SIG-M5 (cell line): Measurements from ENCODE around the gene SEMA4D.
A peak's percentile ranks its signal among the peaks of the same experiment; 100 is the strongest.

Experiments used
- DNase-seq: peaks from one replicate; lab custom pipeline; 2025; lab: John Stamatoyannopoulos, UW

SEMA4D gene

DNA sequence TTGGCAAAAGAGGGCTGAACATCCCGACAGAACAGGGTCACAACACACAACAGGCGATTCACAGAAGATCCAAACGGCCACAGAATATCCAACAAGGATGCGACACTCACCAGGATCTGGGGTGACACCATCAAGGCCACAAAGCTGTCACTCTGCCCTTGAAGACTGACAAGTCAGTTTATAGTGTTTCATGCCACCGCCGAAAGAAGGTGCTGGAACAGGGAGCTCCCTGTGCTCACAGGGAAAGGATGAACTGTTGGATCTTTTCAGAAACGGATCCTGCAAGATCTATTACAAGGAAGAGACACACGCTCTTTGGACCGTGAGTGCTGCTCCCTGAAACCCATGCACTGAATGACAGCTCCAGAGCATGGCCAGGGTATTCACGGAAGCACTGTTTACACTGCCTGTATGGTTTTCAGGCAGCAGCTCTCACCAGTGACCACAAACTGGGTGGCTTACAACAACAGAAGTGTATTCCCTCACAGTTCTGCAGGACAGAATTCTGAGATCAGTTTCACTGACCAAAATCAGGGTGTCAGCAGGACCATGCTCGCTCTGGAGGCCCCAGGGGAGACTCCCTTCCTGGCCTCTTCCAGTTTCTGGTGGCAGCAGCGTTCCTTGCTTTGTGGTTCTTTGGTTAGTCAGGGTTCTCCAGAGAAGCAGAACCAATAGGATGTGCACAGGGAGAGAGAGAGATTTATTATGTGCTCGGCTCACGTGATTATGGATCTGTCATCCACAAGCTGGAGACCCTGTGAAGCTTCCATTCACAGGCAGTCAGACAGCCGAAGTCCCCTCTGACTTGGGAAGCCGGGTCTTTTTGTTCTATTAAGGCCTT is 52.8 kb downstream of the SEMA4D start:
- DNase-seq: no peak

DNA sequence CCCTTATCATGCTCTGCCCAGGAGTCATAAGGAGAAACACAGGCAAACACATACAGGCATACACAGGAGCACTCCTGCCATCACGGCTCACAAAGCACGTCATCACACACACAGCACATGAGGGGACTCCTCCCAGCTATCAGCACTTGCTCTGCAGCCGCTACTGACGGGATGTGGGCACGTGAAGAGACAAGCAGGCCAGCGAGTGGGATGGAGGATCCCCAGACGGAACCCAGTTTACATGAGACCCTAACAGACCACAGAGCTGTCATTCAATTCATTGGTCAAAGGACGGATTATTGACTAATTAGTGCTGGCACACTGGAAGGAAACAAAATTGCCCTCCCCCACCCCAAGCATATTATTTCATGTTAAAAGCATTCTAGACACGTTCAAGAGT is 53.6 kb downstream of the SEMA4D start:
- no peak for DNase-seq

DNA sequence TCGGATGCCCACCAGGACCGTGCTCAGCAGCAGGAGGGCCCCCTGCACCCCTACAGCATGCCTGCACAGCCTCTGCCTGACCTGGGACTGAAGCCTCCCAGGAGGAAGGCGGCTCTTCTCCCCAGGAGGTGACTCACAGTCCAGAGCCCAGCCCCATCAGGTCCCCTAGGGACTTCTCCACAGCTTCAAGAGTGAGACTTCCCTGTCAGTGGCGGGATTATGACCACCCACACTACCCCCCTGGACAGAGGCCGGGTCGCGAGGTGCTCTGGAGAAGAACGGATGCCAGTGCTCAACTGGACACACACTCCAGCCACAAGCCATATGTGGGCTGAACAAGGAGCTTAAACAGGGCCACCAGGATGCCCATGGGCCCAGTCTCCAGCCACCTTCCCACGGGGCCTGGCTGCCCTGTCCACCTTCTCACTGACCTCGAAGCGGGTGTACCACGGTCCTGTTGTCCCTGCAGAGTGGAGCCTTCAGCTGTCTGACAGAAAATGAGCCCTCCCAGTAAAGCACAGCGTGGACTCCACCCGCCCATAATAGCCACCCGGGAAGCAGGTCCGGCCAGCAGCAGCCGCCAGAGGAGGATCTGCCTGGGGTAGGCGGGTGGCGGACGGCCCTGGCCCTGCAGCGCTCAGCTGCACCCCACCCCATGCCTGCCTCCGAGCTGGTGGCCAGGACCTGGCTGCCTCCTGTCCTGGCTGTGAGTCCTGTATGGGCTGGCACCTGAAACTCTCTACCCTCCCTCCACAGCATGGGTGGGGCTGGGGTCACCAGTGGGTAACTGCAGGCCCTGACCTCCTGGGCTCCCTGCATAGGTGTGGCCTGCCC is 54.7 kb downstream of the SEMA4D start:
- DNase-seq: no peak

DNA sequence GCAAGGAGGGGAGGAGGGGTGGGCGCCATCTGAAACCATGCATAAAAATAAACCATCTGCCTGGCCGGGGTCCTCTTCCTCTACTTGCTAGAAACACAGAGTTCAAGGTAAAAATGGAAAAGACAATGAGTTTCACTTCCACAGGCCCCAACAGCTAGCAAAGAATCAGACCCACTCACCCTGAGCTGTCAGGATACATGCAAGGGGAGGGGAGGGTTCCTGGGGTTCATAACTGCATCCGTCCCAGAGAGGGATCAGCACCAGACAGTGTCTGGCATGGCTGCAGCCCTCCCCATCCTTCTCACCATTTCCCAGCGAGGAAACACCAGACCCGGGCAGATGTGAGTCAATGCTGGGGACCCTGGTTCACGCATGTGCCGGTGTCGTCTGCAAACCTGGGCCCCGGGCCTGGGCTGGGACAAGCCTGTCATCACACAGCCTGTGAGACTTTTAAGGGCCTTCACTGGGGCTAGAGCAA is 55.4 kb downstream of the SEMA4D start:
- DNase-seq: no peak

DNA sequence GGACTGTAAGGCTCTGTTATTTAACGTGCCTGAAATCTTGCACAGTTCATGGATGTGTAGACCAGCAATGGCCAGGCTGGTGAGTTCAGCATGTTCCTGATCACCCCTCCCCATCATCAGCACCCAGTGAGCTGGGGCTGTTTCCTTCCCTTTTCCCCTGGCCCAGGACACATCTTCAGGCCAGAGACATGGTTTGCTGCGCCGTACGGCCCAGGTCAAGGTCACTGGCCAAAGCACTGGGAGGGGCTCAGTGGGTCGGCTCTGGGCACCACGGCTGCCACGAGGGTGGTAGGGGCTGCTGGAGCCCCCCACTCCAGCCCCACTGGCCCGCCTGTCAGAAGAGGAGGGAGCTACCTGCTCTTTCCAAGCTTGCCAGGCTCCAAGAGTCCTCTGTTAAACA is 55.9 kb downstream of the SEMA4D start:
- DNase-seq: no peak

DNA sequence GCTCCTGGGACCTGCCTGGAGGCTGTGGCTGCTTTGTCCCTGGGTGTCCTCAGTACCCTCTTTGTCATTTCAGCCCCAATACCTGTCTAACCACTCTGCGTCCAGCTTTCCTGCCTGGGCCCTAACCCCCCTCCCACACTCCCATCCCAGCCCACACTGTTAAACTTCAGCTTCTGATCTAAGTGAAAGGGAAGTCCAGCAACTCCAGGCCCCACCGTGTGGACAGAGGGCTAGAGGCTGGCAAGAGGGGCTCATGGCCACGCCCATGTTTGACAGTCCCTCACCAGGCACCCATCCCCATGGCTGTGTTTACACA is 56.3 kb downstream of the SEMA4D start:
- no peak for DNase-seq

DNA sequence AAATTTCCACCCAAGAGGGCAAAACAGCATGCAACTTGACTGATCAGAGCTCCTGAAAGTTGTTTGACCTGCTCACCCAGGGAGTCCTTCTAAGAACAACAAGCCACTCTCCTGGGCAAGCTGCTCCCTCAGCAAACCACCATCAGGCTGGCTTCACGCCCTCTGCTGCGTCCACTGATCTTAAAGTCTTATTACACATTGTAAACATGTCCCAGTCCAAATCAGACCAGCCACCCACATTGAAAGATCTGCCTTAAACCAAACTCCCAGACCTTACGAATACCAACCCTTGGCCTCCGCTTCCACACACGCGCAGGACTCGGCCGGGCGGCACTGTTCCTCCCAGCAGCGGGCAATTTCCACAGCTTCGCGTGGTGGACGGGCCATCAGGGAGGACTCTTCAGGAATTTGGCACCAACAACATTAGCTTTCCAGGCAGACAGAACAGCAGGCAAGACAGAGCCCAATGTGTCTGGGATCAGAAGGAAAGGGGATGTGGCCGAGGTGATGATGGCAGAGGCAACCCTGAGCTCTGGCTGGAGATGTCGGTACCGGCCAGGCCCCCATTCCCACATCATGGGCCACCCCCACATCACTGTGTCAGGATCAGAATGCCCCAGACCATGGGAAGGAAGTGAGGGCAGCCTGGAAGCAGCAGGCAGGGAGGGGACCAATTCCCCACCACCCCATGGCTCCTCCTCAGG is 56.8 kb downstream of the SEMA4D start:
- no peak for DNase-seq

DNA sequence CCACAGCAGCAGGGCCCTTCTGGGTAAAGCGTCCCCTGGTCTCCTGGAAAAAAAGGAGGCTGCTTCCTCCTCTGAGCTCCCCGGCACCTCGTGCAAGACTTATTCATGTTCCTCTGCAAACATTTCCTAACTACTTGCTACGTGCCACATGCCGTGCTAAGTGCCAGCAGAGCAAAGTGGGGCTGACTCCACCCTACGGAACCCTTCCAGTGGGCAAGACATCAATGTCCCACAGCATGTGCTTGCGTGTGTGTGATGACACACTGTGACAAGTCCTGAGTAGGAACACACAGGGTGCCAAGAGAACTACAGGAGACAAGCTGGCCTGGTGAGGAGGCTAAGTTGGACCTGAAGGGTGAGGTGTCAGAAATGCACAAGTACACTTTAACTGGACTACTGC is 57.4 kb downstream of the SEMA4D start:
- DNase-seq: peak; percentile 54

DNA sequence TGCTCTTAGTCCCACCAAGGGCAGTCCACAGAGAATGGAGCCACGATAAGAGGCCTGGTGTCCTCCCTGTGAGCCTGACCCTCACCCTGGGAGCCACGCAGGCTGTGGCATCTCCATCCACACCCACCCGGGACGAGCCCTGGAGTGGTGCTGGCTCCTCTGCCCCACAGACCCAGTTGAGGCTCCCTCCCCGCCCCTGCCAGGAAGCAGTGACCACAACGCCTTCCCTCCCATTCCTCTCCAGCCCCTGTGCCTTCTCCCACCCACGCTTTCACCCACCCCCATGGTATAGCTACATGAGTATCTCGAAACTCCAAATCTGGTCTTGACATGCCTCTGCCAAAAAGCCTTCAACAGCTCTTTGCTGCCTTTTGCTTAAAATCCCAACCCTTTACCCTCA is 57.9 kb downstream of the SEMA4D start:
- no peak for DNase-seq

DNA sequence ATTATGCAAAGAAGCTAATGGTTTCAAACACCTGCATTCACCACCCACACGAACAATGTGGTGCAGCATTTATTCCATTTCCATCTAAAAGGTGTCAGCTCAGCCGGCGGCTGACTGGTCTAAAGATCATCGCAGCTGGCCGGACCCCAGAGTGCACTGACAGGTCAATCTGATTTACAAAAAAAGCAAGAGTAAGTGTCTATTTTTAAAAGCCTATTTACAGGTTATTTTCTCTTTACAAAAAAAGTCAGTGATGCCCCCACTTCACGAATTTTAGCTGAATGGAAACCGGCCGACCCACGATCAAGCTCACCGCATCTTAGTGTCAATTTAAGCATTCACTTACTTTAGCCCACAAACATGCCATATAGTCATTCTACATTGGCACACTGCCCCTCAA is 58.3 kb downstream of the SEMA4D start:
- DNase-seq: no peak

DNA sequence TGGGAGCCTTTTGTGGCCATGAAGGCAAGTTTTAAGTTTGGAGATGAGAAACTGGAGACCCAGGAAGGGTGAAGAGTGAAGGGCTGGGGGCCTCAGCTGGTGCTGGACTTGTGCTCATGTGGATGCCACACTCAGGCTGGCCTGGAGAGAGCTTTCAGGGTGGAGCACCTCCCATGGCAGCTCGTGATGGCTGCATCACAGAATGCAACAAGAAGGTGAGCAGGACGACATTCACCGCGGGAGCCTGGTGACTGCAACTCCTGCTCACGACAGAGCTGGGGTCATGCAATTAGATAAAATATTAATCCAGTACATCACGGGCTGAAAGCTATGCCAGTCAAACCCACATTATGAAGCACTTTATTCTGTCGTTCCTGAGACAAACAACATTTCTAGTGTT is 59.7 kb downstream of the SEMA4D start:
- DNase-seq: no peak

DNA sequence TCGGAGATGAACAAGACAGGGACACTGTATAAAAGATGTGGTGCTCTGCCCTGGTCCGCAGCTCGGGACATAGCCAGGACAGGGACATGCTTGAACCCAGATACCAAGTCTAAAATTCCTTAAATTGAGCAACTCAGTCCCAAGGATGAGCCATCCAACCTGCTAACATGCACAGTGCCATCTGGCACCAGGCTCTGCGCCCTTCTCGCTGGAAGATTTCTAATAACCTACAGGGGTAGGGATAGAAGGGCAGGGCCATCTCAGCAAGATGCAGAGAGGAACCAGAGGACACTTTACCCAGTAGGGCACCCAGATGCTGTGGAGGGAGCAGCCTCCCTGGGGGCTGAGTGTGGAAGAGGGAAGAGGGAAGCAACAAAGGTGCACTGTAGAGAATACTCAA is 60.1 kb downstream of the SEMA4D start:
- no peak for DNase-seq

DNA sequence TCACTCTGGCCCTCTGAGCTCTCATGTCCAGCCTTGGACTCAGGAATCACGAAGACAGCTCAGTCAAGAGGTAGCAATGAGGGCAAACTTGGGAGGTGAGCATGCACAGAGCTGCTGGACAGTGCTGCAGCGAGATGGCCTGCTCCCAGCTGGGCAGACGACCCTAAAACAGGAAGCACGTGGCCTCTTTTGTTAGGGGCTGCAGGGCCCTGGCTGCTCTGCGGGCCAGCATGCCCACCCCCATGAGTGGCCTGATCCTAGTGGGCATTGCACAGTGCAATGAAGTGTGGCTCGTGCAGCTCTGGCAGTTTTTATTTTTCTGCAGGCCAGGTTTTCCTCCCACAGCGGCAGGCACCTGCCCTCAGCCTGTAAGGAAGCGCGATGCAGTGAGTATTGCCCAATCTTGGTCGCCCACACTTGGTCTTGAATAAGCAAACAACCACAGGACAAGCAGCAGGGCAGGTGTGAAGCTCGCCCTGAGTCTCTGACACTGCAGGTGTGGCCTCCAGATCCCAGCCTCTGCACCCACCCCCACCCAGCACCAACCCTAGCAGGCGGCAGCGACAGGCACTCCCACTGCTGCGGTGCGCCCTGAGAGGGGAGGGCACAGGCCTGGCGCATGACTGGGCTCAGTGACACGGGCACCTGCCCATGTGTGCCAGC is 60.8 kb downstream of the SEMA4D start:
- DNase-seq: no peak

DNA sequence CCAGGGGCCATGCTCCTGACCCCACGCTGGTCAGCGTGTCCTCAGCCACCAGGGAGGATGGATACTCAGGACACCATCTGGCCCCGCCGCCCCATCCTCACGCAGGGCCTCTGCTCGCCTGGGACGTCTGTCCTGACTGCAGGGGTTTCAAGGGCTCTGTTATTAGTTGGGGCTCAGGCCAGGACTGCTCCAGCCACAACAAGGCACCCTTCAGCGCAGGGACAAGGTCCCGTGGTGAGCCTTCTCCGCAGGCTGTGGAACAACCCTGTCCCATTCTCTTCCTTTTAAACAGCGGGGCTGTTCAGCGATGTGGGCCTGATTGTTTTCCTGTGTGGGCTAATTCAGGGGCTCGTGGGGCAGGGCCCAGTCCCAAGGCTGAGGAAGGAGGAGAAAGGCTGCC is 61.6 kb downstream of the SEMA4D start:
- DNase-seq: no peak

DNA sequence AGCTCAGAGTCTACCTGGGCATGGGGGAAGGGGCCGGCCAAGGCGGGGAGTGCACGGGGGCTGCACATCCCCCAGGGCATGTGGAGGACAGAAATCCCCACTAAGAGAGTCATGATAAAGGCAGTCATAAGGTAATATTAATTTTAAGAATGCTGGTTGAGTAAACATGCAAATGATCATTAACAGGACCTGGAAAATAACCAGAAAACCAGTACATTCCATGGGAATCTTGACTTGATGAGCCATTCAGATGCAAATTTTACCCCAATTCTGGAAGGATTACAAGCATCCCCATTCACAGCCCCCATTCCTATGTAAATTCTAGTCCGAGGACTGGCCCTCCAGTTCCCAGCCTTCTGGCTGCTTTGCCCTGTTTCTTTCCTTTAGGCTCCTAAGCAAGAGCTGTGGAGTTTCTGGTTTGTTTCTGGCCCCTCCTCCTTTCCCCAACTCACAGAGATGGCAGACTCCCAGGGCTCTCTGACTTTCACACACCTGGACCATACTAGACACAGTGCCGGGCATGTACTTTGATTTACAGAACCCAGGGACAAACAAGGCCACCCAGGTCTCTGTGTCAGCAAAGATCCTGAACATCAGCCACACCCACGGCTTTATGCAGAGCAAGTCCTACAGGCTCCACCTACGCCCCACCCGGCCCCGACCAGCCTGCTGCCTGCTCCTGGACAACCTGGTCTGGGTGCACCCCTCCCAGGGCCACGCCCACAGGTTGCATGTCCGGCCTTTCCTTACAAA is 62.7 kb downstream of the SEMA4D start:
- no peak for DNase-seq

DNA sequence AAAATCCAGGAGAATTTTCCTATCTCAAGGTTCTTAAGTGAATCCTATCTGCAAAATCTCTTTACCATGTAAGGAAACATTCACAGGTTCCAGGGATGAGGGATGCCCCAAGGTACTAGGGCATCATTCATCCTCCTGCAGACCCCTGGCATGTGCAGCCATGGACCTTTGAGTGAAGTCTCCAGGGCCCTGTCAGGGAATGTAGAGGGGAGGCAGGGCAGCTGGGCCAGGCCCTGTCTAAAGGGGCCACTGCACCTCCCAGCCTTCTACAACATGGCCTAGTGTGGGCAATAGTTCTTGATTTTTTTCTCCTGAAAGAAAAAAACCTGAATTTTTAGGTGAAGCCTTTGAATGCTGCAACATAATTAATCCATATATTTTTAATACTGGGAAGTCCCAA is 63.3 kb downstream of the SEMA4D start:
- no peak for DNase-seq

DNA sequence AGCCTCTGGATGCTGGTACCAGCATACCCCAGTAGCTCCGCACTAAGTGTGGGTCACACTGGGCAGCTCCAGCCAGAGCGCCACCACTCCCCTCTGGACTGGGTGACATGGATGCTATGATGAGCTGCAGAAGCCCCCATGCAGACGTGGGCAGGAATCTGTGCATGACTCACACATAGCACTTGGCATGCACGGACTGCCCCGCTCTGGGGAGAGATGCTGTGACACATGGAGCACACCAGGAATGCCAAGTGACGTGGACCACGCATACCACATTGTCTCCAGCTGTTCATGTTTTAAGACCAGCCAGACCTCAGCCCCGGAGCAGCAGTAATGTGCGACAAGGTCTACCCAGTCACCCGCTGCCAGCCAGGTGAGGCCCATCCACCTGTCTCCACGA is 64.1 kb downstream of the SEMA4D start:
- DNase-seq: no peak

DNA sequence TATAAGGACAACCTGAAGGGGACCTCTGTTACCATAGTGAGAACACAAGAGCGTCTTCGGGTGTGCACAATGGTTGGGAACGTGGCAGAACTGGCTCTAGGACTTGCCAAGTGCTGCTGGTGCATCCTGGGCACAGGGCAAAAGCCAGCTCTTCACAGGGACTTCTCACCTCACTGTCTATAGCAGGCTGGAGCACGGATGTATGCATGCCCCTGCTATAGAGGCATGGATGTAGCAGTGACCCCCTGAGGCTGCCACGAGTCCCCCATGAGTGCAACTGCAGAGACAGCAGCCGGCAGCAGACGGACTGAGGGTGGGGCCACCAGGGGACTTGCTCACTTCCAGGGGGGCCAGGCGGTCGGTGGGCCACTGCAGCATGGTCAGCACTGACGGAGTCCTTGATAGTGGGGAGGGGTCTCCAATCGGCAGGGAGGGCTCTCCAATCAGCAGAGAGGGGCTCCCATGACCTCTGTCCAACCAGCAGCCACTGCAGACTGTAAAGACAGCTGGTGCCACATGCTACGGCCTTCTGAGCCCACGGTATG is 64.9 kb downstream of the SEMA4D start:
- no peak for DNase-seq

DNA sequence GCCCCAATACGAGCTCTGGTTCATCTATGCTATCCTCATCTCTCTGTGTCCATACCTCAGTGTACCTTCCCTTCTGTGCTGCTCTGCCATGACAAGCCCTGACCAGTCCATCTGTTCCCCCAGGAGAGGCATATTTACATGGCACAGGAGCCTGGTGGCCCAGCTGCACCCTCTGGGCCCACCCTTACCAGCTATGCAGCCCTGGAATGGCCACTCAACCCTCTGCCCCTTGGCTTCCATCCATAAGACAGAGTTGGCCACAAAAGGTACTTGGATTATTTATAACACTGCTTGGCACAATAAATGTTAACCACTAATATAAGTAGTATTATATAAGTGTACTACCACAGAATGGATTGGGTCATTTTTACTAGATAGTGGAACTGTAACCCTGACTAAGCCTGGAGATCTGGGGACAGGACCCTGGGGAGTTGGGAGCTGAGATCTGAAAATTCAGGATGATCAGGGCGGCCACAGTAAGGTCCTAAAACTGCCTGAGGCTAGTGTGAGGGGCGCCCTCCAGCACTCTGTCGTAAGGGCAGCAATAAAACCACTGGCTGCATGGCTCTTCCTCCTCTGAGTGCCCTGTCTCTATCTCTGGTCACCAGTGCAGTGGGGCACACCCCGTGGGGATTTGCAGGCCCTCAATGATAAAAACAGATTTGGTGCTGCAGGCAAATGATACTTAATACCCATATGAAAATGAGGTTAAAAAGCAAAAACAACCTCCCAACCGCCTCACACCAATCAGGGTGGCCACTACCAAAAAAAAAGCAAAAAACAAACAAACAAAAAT is 65.8 kb downstream of the SEMA4D start:
- DNase-seq: no peak

DNA sequence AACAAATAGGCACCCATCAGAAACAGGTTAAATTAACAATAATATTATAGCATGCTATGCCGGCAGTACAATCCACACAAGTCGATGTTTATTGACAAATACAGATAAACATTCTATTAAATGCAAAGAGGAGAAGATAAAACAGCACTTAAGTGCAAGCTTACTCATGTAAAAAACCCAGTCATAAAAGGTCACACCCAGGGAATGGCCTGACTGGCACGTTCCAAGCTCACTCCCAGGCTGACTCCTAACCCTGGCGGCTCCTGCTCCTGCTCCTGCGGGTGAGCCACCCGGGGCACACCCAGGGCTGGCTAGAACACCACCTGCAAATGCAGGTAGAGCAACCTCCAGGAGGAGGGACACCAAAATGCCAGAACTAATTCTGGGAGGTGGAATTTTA is 66.9 kb downstream of the SEMA4D start:
- DNase-seq: no peak
